Fibroblast of lung (primary cell): ENCODE measurements around the gene CHP2. TPM values are rescaled to one million over a fixed set of nuclear protein-coding genes. Genes with fewer than 3 reads are reported as not detected.

Source experiments
- DNase-seq, 2 donors: peaks; one replicate each; pipeline versions ENCODE4 v3.0.0 to v3.0.0-alpha.2; 2010; ENCODE audit warnings: low read depth in 2 of 2
- H2AFZ ChIP-seq: 2 replicates; pipeline ENCODE4 v1.5.1; 2012; ENCODE audit warnings: low read length, control low read depth, inconsistent platforms
- H3K27ac ChIP-seq: 2 replicates; pipeline ENCODE4 v1.5.1; 2011; ENCODE audit warnings: low read length, control low read depth; ENCODE audit not compliant: insufficient read depth
- H3K27me3 ChIP-seq: 2 replicates; pipeline ENCODE4 v1.5.1; 2011; ENCODE audit warnings: mild to moderate bottlenecking, low read length; ENCODE audit not compliant: control insufficient read depth, insufficient read depth
- H3K36me3 ChIP-seq: 2 replicates; pipeline ENCODE4 v1.5.1; 2011; ENCODE audit warnings: low read length; ENCODE audit not compliant: control insufficient read depth, insufficient read depth
- H3K4me1 ChIP-seq: 2 replicates; pipeline ENCODE4 v1.5.1; 2011; ENCODE audit warnings: low read length; ENCODE audit not compliant: control insufficient read depth, insufficient read depth; ENCODE audit errors: extremely low read depth
- H3K4me2 ChIP-seq: 2 replicates; pipeline ENCODE4 v1.5.1; 2011; ENCODE audit warnings: low read length, control low read depth; ENCODE audit not compliant: insufficient read depth; ENCODE audit errors: extremely low read depth
- H3K4me3 ChIP-seq, 4 experiments: fragments of 200-600 bp in 1 of 4; sonication (generic) in 1 of 4; replicated peaks in 1 of 4; 2 replicates each; pipeline ENCODE4 v1.5.1; 2011 to 2016; ENCODE audit warnings: low read length in 4 of 4, low read depth in 3 of 4, mild to moderate bottlenecking in 3 of 4, control low read depth in 2 of 4, inconsistent platforms in 1 of 4, mixed read lengths in 1 of 4; ENCODE audit not compliant: insufficient read depth in 1 of 4; ENCODE audit errors: control extremely low read depth in 1 of 4
- H3K79me2 ChIP-seq: 2 replicates; pipeline ENCODE4 v1.5.1; 2012; ENCODE audit warnings: mild to moderate bottlenecking, low read length, inconsistent platforms; ENCODE audit not compliant: control insufficient read depth, insufficient read depth
- H3K9ac ChIP-seq: 2 replicates; pipeline ENCODE4 v1.5.1; 2011; ENCODE audit warnings: mild to moderate bottlenecking, low read length, control low read depth; ENCODE audit not compliant: insufficient read depth
- H3K9me3 ChIP-seq: 2 replicates; pipeline ENCODE4 v1.5.1; 2012; ENCODE audit warnings: low read depth, low read length; ENCODE audit not compliant: control insufficient read depth, insufficient read depth
- H4K20me1 ChIP-seq: 2 replicates; pipeline ENCODE4 v1.5.1; 2011; ENCODE audit warnings: low read length; ENCODE audit not compliant: control insufficient read depth, insufficient read depth; ENCODE audit errors: extremely low read depth
- EZH2 ChIP-seq: IDR thresholded peaks from 2 replicates; pipeline ENCODE4 v1.5.1; 2012; ENCODE audit warnings: low read length, control low read depth, mild to moderate bottlenecking; ENCODE audit errors: missing control alignments
- polyA plus RNA-seq, 2 donors: library from polyadenylated mRNA; depleted of rRNA in 1 of 2; stranded (reverse) in 1 of 2; unstranded in 1 of 2; fragments of >200 nt; gene quantifications; 2 replicates each; pipeline ENCODE4 v1.2.1, GENCODE V29; 2011 to 2012; ENCODE audit warnings: missing spikeins in 1 of 2
- total RNA-seq: library from RNA; depleted of rRNA; stranded (reverse); fragments of >200 nt; gene quantifications from 2 replicates; pipeline ENCODE4 v1.2.1, GENCODE V29; 2014
- TF ChIP-seq, protein P1 (sequence below), 2 donors: IDR thresholded peaks in 1 of 2; conservative IDR thresholded peaks in 1 of 2; 1 replicate in 1 of 2; 2 replicates in 1 of 2; pipeline ENCODE4 v1.5.1; 2011 to 2012; ENCODE audit warnings: low read length in 2 of 2, control low read depth in 1 of 2, inconsistent platforms in 1 of 2, low read depth in 1 of 2, mild to moderate bottlenecking in 1 of 2

The CHP2 gene
- total and polyA plus RNA-seq, 2 donors (not counting 1 experiment from before 2014, with no cell fraction given) = not detected

GRCh38 chr16:23753908-23754593 is 775 bp upstream of the CHP2 start:
- no peak overlapping the region for H3K4me2 ChIP-seq
- TF ChIP-seq, protein P1, sequence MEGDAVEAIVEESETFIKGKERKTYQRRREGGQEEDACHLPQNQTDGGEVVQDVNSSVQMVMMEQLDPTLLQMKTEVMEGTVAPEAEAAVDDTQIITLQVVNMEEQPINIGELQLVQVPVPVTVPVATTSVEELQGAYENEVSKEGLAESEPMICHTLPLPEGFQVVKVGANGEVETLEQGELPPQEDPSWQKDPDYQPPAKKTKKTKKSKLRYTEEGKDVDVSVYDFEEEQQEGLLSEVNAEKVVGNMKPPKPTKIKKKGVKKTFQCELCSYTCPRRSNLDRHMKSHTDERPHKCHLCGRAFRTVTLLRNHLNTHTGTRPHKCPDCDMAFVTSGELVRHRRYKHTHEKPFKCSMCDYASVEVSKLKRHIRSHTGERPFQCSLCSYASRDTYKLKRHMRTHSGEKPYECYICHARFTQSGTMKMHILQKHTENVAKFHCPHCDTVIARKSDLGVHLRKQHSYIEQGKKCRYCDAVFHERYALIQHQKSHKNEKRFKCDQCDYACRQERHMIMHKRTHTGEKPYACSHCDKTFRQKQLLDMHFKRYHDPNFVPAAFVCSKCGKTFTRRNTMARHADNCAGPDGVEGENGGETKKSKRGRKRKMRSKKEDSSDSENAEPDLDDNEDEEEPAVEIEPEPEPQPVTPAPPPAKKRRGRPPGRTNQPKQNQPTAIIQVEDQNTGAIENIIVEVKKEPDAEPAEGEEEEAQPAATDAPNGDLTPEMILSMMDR (conservative IDR thresholded peaks at IDR 0.05 in 1 of 2, IDR thresholded peaks at IDR 0.05 in 1 of 2; ENCODE audit: low read depth in 1 of 2, low read length in 2 of 2) = no peak
- no peak for TF ChIP-seq EZH2
- no peak overlapping the region for H3K4me3 ChIP-seq
- no peaks in the 10 kb centered on the region for H3K9me3 ChIP-seq
- H2AFZ ChIP-seq = no peak overlapping the region
- no peak overlapping the region for H3K9ac ChIP-seq
- no peak for DNase-seq
- no peak overlapping the region for H3K27ac ChIP-seq
- H4K20me1 ChIP-seq = no peaks in the 10 kb centered on the region
- no peaks in the 10 kb centered on the region for H3K27me3 ChIP-seq
- no peaks in the 10 kb centered on the region for H3K79me2 ChIP-seq
- H3K36me3 ChIP-seq = no peaks in the 10 kb centered on the region
- H3K4me1 ChIP-seq = no peaks in the 10 kb centered on the region

DNA sequence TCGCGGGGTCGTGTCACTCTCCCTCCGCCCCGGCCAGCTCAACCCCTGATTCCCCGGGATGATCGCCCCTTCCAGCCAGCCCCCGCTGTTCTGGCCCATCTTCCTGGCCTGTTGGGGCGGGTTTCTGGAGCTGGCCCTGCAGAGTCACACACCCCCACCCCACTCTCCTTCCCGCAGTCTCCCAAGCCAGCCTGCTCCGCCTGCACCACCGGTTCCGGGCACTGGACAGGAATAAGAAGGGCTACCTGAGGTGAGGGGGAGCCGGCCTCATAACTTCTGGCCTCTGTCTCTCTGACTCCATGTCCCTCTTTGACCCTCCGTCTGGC is 621 bp downstream of the CHP2 start:
- no peaks in the 10 kb centered on the region for H3K36me3 ChIP-seq
- TF ChIP-seq EZH2 = no peak

GRCh38 chr16:23757116-23757515 is 2.3 kb downstream of the CHP2 start:
- no peaks in the 10 kb centered on the region for H3K27me3 ChIP-seq
- H3K36me3 ChIP-seq = no peaks in the 10 kb centered on the region
- no peak overlapping the region for H3K4me2 ChIP-seq
- no peak overlapping the region for H3K4me3 ChIP-seq
- no peak overlapping the region for H3K27ac ChIP-seq
- no peak overlapping the region for H2AFZ ChIP-seq
- H3K9me3 ChIP-seq = no peaks in the 10 kb centered on the region
- no peaks in the 10 kb centered on the region for H3K4me1 ChIP-seq
- TF ChIP-seq, protein P1 (conservative IDR thresholded peaks at IDR 0.05 in 1 of 2, IDR thresholded peaks at IDR 0.05 in 1 of 2; ENCODE audit: low read depth in 1 of 2, low read length in 2 of 2) = no peak
- TF ChIP-seq EZH2 = no peak
- no peaks in the 10 kb centered on the region for H4K20me1 ChIP-seq
- no peak for DNase-seq
- no peak overlapping the region for H3K9ac ChIP-seq
- no peaks in the 10 kb centered on the region for H3K79me2 ChIP-seq

More for the DNA sequence above, 621 bp downstream of the CHP2 start:
- H3K4me3 ChIP-seq = no peak overlapping the region
- H2AFZ ChIP-seq = no peak overlapping the region
- no peaks in the 10 kb centered on the region for H4K20me1 ChIP-seq
- no peak overlapping the region for H3K4me2 ChIP-seq
- no peaks in the 10 kb centered on the region for H3K27me3 ChIP-seq
- H3K9ac ChIP-seq = no peak overlapping the region
- no peaks in the 10 kb centered on the region for H3K9me3 ChIP-seq
- no peaks in the 10 kb centered on the region for H3K4me1 ChIP-seq
- no peak for DNase-seq
- H3K27ac ChIP-seq = no peak overlapping the region
- no peaks in the 10 kb centered on the region for H3K79me2 ChIP-seq
